Ascending aorta (tissue), 2 donors: Measurements from ENCODE around the gene NARS2. TPM values are rescaled to one million over a fixed set of nuclear protein-coding genes. Genes with fewer than 3 reads are reported as not detected.

Experiments used
- DNase-seq, 2 donors: peaks; one replicate each; pipeline ENCODE4 v3.0.0-alpha.2; 2019; ENCODE audit warnings: low spot score in 2 of 2
- H3K27ac ChIP-seq, 2 donors: fragments of 200-600 bp; sonication (generic); one replicate each; pipeline ENCODE4 v1.5.1; 2016 to 2017; ENCODE audit warnings: mild to moderate bottlenecking in 1 of 2
- H3K27me3 ChIP-seq: fragments of 200-600 bp; sonication (generic); one replicate; pipeline ENCODE4 v1.5.1; 2017
- H3K36me3 ChIP-seq, 2 donors: fragments of 200-600 bp; sonication (generic); one replicate each; pipeline ENCODE4 v1.5.1; 2016
- H3K4me1 ChIP-seq, 2 donors: fragments of 200-600 bp; sonication (generic); one replicate each; pipeline ENCODE4 v1.5.1; 2016 to 2017; ENCODE audit warnings: mild to moderate bottlenecking in 1 of 2
- H3K4me3 ChIP-seq, 2 donors: fragments of 200-600 bp; sonication (generic); one replicate each; pipeline ENCODE4 v1.5.1; 2016 to 2017; ENCODE audit warnings: mild to moderate bottlenecking in 1 of 2
- H3K9me3 ChIP-seq, 2 donors: fragments of 200-600 bp; sonication (generic); one replicate each; pipeline ENCODE4 v1.5.1; 2016
- CTCF ChIP-seq, 3 experiments: fragments of 200-600 bp in 2 of 3; fragments of 450-650 bp in 1 of 3; sonication (generic) in 2 of 3; IDR thresholded peaks; one replicate each; pipeline ENCODE4 v1.5.1; 2016 to 2019; ENCODE audit warnings: antibody characterized with exemption in 3 of 3, mild to moderate bottlenecking in 1 of 3, moderate library complexity in 1 of 3
- intact Hi-C: fragments of 100-400 bp; cut with DNase I; formaldehyde crosslinking; loops from one replicate; pipeline ENCODE4 v1.15.1; 2023
- total RNA-seq: library from RNA; depleted of rRNA; stranded (reverse); fragments of >200 nt; gene quantifications from one replicate; pipeline ENCODE4 v1.1.0, GENCODE V29; 2016

Gene NARS2
- total RNA-seq, 1 donor from 2014 or later: 7.8 TPM

GRCh38 chr11:78504181-78504580 is 70.5 kb downstream of the NARS2 start:
- Histone ChIP-seq H3K27me3 (no peaks in the 10 kb centered on the region), H3K4me1 (no peaks in the 10 kb centered on the region), H3K4me3 (no peak overlapping the region), H3K9me3 (no peaks in the 10 kb centered on the region), H3K36me3 (no peaks in the 10 kb centered on the region), H3K27ac (no peak overlapping the region)
- TF ChIP-seq CTCF (IDR thresholded peaks at IDR 0.05): no peak
- intact Hi-C loops: no loop called here
- no peak for DNase-seq

- intact Hi-C loops: no loop called here
- no peak for TF ChIP-seq CTCF (IDR thresholded peaks at IDR 0.05)
- H3K4me1 ChIP-seq: no peaks in the 10 kb centered on the region
- DNase-seq: no peak
- no peaks in the 10 kb centered on the region for H3K36me3 ChIP-seq
- no peak overlapping the region for H3K27ac ChIP-seq
- no peaks in the 10 kb centered on the region for H3K9me3 ChIP-seq
- H3K4me3 ChIP-seq: no peak overlapping the region
- H3K27me3 ChIP-seq: no peaks in the 10 kb centered on the region
These were observed 74.7 kb downstream of the NARS2 start for GRCh38 chr11:78499971-78500370.

- Histone ChIP-seq H3K27me3 (no peaks in the 10 kb centered on the region), H3K4me3 (no peak overlapping the region), H3K4me1 (no peaks in the 10 kb centered on the region), H3K9me3 (no peaks in the 10 kb centered on the region), H3K36me3 (no peaks in the 10 kb centered on the region), H3K27ac (no peak overlapping the region)
- TF ChIP-seq CTCF (IDR thresholded peaks at IDR 0.05): no peak
- no peak for DNase-seq
- intact Hi-C loops: no loop called here
These were observed 77.4 kb downstream of the NARS2 start for GRCh38 chr11:78497293-78497692.

- TF ChIP-seq CTCF (IDR thresholded peaks at IDR 0.05): no peak
- H3K27ac ChIP-seq: no peak overlapping the region
- intact Hi-C loops: no loop called here
These were observed 81.2 kb downstream of the NARS2 start for GRCh38 chr11:78493413-78493975.

GRCh38 chr11:78492973-78493372 is 81.7 kb downstream of the NARS2 start:
- TF ChIP-seq CTCF (IDR thresholded peaks at IDR 0.05): no peak
- H3K27me3 ChIP-seq: no peaks in the 10 kb centered on the region

More at GRCh38 chr11:78493413-78493975, 81.2 kb downstream of the NARS2 start:
- H3K9me3 ChIP-seq: no peaks in the 10 kb centered on the region
- DNase-seq: no peak
- H3K4me1 ChIP-seq: no peaks in the 10 kb centered on the region
- H3K27me3 ChIP-seq: no peaks in the 10 kb centered on the region
- no peak overlapping the region for H3K4me3 ChIP-seq
- peaks cover 0 to 5% of the 10 kb centered on the region in 2 donors for H3K36me3 ChIP-seq

GRCh38 chr11:78489184-78489583 is 85.5 kb downstream of the NARS2 start:
- H3K9me3 ChIP-seq: no peaks in the 10 kb centered on the region
- peaks cover 0 to 5% of the 10 kb centered on the region in 2 donors for H3K36me3 ChIP-seq
- no peak for DNase-seq
- H3K27ac ChIP-seq: no peak overlapping the region
- intact Hi-C loops: no loop called here
- H3K4me1 ChIP-seq: no peaks in the 10 kb centered on the region
- no peak overlapping the region for H3K4me3 ChIP-seq
- H3K27me3 ChIP-seq: no peaks in the 10 kb centered on the region
- TF ChIP-seq CTCF (IDR thresholded peaks at IDR 0.05): no peak

More at GRCh38 chr11:78492973-78493372, 81.7 kb downstream of the NARS2 start:
- no peak for DNase-seq
- Histone ChIP-seq H3K36me3 (peaks cover 0 to 5% of the 10 kb centered on the region in 2 donors), H3K9me3 (no peaks in the 10 kb centered on the region), H3K4me1 (no peaks in the 10 kb centered on the region), H3K27ac (no peak overlapping the region), H3K4me3 (no peak overlapping the region)
- intact Hi-C loops: no loop called here
